Common myeloid progenitor, CD34-positive (primary cell): ENCODE results near the gene ZNF451.

Experiments
- CTCF ChIA-PET: fragments of 350-600 bp; sonication (Branson Sonifier 250); formaldehyde crosslinking; loops from one replicate; lab custom pipeline; 2021; ENCODE audit warnings: antibody characterized with exemption; lab: Charles Lee
- POLR2A ChIA-PET: fragments of 350-600 bp; sonication (Branson Sonifier 250); formaldehyde crosslinking; loops from one replicate; lab custom pipeline; 2021; ENCODE audit warnings: antibody characterized with exemption; lab: Charles Lee
- DNase-seq, 3 donors: peaks; one replicate each; pipeline versions ENCODE4 v3.0.0 to v3.0.0-alpha.2; 2013
- H3K27ac ChIP-seq, 2 experiments: 1 replicate in 1 of 2; 2 replicates in 1 of 2; pipeline ENCODE4 v1.7.0; 2013; ENCODE audit warnings: inconsistent platforms in 2 of 2, low read length in 2 of 2, mild to moderate bottlenecking in 2 of 2, low read depth in 1 of 2, moderate library complexity in 1 of 2; ENCODE audit not compliant: severe bottlenecking in 2 of 2, insufficient read depth in 1 of 2, poor library complexity in 1 of 2
- H3K27me3 ChIP-seq, 5 experiments: replicated peaks in 2 of 5; 1 replicate in 3 of 5; 2 replicates in 2 of 5; pipeline versions ENCODE4 v1.6.1 to v1.7.0; 2013; ENCODE audit warnings: low read length in 4 of 5, mild to moderate bottlenecking in 2 of 5, moderate library complexity in 2 of 5, inconsistent platforms in 1 of 5; ENCODE audit not compliant: insufficient read depth in 5 of 5, control insufficient read depth in 4 of 5
- H3K36me3 ChIP-seq, 4 experiments: 1 replicate in 2 of 4; 2 replicates in 2 of 4; pipeline versions ENCODE4 v1.6.1 to v1.7.0; 2013; ENCODE audit warnings: low read length in 3 of 4, control low read depth in 1 of 4, mild to moderate bottlenecking in 1 of 4; ENCODE audit not compliant: control insufficient read depth in 4 of 4, insufficient read depth in 4 of 4
- H3K4me1 ChIP-seq, 4 experiments: 1 replicate in 3 of 4; 2 replicates in 1 of 4; pipeline versions ENCODE4 v1.6.1 to v1.7.1; 2013; ENCODE audit warnings: low read length in 3 of 4, mild to moderate bottlenecking in 3 of 4, control low read depth in 1 of 4, inconsistent platforms in 1 of 4, moderate library complexity in 1 of 4; ENCODE audit not compliant: control insufficient read depth in 4 of 4, insufficient read depth in 4 of 4; ENCODE audit errors: control extremely low read depth in 1 of 4
- H3K4me3 ChIP-seq, 7 experiments: 1 replicate in 4 of 7; 2 replicates in 3 of 7; pipeline versions ENCODE4 v1.5.1 to v1.7.0; 2013; ENCODE audit warnings: mild to moderate bottlenecking in 7 of 7, low read length in 6 of 7, moderate library complexity in 6 of 7, inconsistent platforms in 2 of 7, low read depth in 2 of 7, control low read depth in 1 of 7; ENCODE audit not compliant: insufficient read depth in 4 of 7, control insufficient read depth in 1 of 7; ENCODE audit errors: extremely low read depth in 1 of 7
- H3K9me3 ChIP-seq, 5 experiments: 1 replicate in 4 of 5; 2 replicates in 1 of 5; pipeline versions ENCODE4 v1.6.1 to v1.7.1; 2013; ENCODE audit warnings: low read length in 4 of 5, mild to moderate bottlenecking in 2 of 5, inconsistent platforms in 1 of 5, low read depth in 1 of 5, moderate library complexity in 1 of 5; ENCODE audit not compliant: control insufficient read depth in 4 of 5, insufficient read depth in 2 of 5; ENCODE audit errors: control extremely low read depth in 1 of 5
- WGBS: methylation state at CpG from one replicate; pipeline ENCODE4 v1.1.5; 2013; ENCODE audit not compliant: insufficient coverage; 5-methylcytosine and 5-hydroxymethylcytosine counted together

The ZNF451 gene

GRCh38 chr6:57210060-57210459 lies 120.1 kb downstream of the ZNF451 start:
- Histone ChIP-seq H3K9me3 (peaks cover 0 to 2% (median 0%) of the 10 kb centered on the region in 5 experiments), H3K27ac (no peak overlapping the region), H3K36me3 (no peaks in the 10 kb centered on the region), H3K4me1 (no peaks in the 10 kb centered on the region), H3K27me3 (no peaks in the 10 kb centered on the region), H3K4me3 (no peak overlapping the region)
- WGBS: 97% methylated on average over 3 of the region's 5 CpGs
- POLR2A ChIA-PET: no interaction called here
- no peak for DNase-seq
- CTCF ChIA-PET: no interaction called here

GRCh38 chr6:57215260-57215659 lies 125.3 kb downstream of the ZNF451 start:
- POLR2A ChIA-PET: no interaction called here
- no CpG with 5 or more reads among the region's 1 CpG for WGBS
- H3K9me3 ChIP-seq: peaks cover 0 to 10% (median 0%) of the 10 kb centered on the region in 5 experiments
- no peaks in the 10 kb centered on the region for H3K36me3 ChIP-seq
- H3K4me3 ChIP-seq: no peak overlapping the region
- DNase-seq: no peak
- H3K4me1 ChIP-seq: no peaks in the 10 kb centered on the region
- CTCF ChIA-PET: interaction anchor here (1.9 kb wide), 1 partner anchor 310 kb away, joined by 4 read pairs; no protein-coding TSS in a partner anchor
- no peak overlapping the region for H3K27ac ChIP-seq
- H3K27me3 ChIP-seq: no peaks in the 10 kb centered on the region

- CTCF ChIA-PET: interaction anchor here (1.9 kb wide), 1 partner anchor 311 kb away, joined by 4 read pairs; no protein-coding TSS in a partner anchor
Observed at GRCh38 chr6:57216235-57217101, 126.5 kb downstream of the ZNF451 start.

GRCh38 chr6:57217270-57217669 lies 127.3 kb downstream of the ZNF451 start:
- no peak overlapping the region for H3K27ac ChIP-seq
- peaks cover 0 to 10% (median 0%) of the 10 kb centered on the region in 5 experiments for H3K9me3 ChIP-seq
- 97% methylated on average over 9 of the region's 11 CpGs for WGBS
- CTCF ChIA-PET: no interaction called here
- no peak overlapping the region for H3K4me3 ChIP-seq
- DNase-seq: no peak
- peaks cover 0 to 5% (median 3%) of the 10 kb centered on the region in 4 experiments for H3K4me1 ChIP-seq
- POLR2A ChIA-PET: no interaction called here
- H3K36me3 ChIP-seq: no peaks in the 10 kb centered on the region
- H3K27me3 ChIP-seq: no peaks in the 10 kb centered on the region

More at GRCh38 chr6:57216235-57217101, 126.5 kb downstream of the ZNF451 start:
- Histone ChIP-seq H3K4me1 (peaks cover 0 to 5% (median 3%) of the 10 kb centered on the region in 4 experiments), H3K27me3 (no peaks in the 10 kb centered on the region), H3K36me3 (no peaks in the 10 kb centered on the region), H3K27ac (no peak overlapping the region), H3K9me3 (peaks cover 0 to 10% (median 0%) of the 10 kb centered on the region in 5 experiments), H3K4me3 (no peak overlapping the region)
- POLR2A ChIA-PET: no interaction called here
- 85% methylated on average over 4 of the region's 7 CpGs for WGBS
- DNase-seq: peak in 1 of 3 donors; percentile 18
